Measurements from ENCODE around the gene DLGAP3. TPM values are rescaled to one million over a fixed set of nuclear protein-coding genes. Genes with fewer than 3 reads are reported as not detected.

Gene DLGAP3
- total and polyA plus RNA-seq, 8 donors: 0.15 to 0.29 (median 0.18) TPM; not detected in 3

GRCh38 chr1:34874296-34874952 is 55.0 kb downstream of the DLGAP3 start:
- DNase-seq: no peak
- 56 to 74% (median 62%) methylated on average over 4 of the region's 4 CpGs for WGBS, 5 donors
- H3K27me3 ChIP-seq: peaks cover 0 to 67% (median 25%) of the 10 kb centered on the region in 3 donors

GRCh38 chr1:34872133-34872503 is 57.3 kb downstream of the DLGAP3 start:
- H3K36me3 ChIP-seq: no peaks in the 10 kb centered on the region
- TF ChIP-seq POLR2AphosphoS5 (IDR thresholded peaks at IDR 0.05) (no peak), EP300 (IDR thresholded peaks at IDR 0.05) (no peak), CTCF (IDR thresholded peaks at IDR 0.05) (no peak), POLR2A (IDR thresholded peaks at IDR 0.05) (no peak)
- no peak overlapping the region for H3K27ac ChIP-seq
- intact Hi-C loops (cut with DNase I; ENCODE audit: low total_unique reads): no loop called here
- no peak overlapping the region for H3K4me3 ChIP-seq
- WGBS, 5 donors: 76 to 88% (median 83%) methylated on average over 4 of the region's 4 CpGs
- no peaks in the 10 kb centered on the region for H3K9me3 ChIP-seq
- peaks cover 0 to 48% (median 24%) of the 10 kb centered on the region in 3 donors for H3K27me3 ChIP-seq
- no peak for DNase-seq
- H3K4me1 ChIP-seq: peaks cover 0 to 3% (median under 1%) of the 10 kb centered on the region in 4 donors

More at GRCh38 chr1:34874296-34874952, 55.0 kb downstream of the DLGAP3 start:
- Histone ChIP-seq H3K36me3 (no peaks in the 10 kb centered on the region), H3K9me3 (no peaks in the 10 kb centered on the region), H3K4me1 (no peaks in the 10 kb centered on the region), H3K4me3 (no peak overlapping the region), H3K27ac (no peak overlapping the region)
- intact Hi-C loops (cut with DNase I; ENCODE audit: low total_unique reads): no loop called here
- TF ChIP-seq POLR2AphosphoS5 (IDR thresholded peaks at IDR 0.05) (no peak), POLR2A (IDR thresholded peaks at IDR 0.05) (no peak), CTCF (IDR thresholded peaks at IDR 0.05) (no peak), EP300 (IDR thresholded peaks at IDR 0.05) (no peak)

- peaks cover 3 to 9% (median 5%) of the 10 kb centered on the region in 4 donors for H3K4me1 ChIP-seq
Measured at GRCh38 chr1:34871443-34872132, 57.9 kb downstream of the DLGAP3 start.

More at GRCh38 chr1:34871443-34872132, 57.9 kb downstream of the DLGAP3 start:
- no peak for DNase-seq
- no peak overlapping the region for H3K27ac ChIP-seq
- no peak overlapping the region for H3K4me3 ChIP-seq
- intact Hi-C loops (cut with DNase I; ENCODE audit: low total_unique reads): no loop called here
- H3K36me3 ChIP-seq: no peaks in the 10 kb centered on the region
- 73 to 80% (median 76%) methylated on average over 16 to 17 of the region's 17 CpGs for WGBS, 5 donors
- H3K27me3 ChIP-seq: peaks cover 0 to 43% (median 19%) of the 10 kb centered on the region in 3 donors
- no peaks in the 10 kb centered on the region for H3K9me3 ChIP-seq
- TF ChIP-seq POLR2A (IDR thresholded peaks at IDR 0.05) (no peak), POLR2AphosphoS5 (IDR thresholded peaks at IDR 0.05) (no peak), CTCF (IDR thresholded peaks at IDR 0.05) (no peak), EP300 (IDR thresholded peaks at IDR 0.05) (no peak)

Data from stomach (tissue), 9 donors.